Psoas muscle (tissue), 8 donors: Measurements from ENCODE around the gene KCNQ5. TPM values are rescaled to one million over a fixed set of nuclear protein-coding genes. Genes with fewer than 3 reads are reported as not detected.

Source experiments
- ATAC-seq, 4 donors: fragments of 200-7000 bp; cut with Tn5 transposase; one replicate each; pipeline ENCODE4 v1.9.1; 2020; ENCODE audit warnings: moderate library complexity in 3 of 4, mild to moderate bottlenecking in 2 of 4
- DNase-seq, 2 donors: peaks; one replicate each; pipeline ENCODE4 v3.0.0-alpha.2; 2020
- H3K27ac ChIP-seq: fragments of 200-600 bp; one replicate; pipeline ENCODE4 v1.8.0; 2022
- H3K27me3 ChIP-seq, 3 donors: fragments of 200-600 bp in 1 of 3; one replicate each; pipeline versions ENCODE4 v1.6.1 to v1.8.0; 2013 to 2022; ENCODE audit warnings: low read length in 2 of 3, mild to moderate bottlenecking in 2 of 3, moderate library complexity in 1 of 3; ENCODE audit not compliant: insufficient read depth in 3 of 3
- H3K36me3 ChIP-seq, 2 donors: fragments of 200-600 bp in 1 of 2; one replicate each; pipeline versions ENCODE4 v1.6.1 to v1.8.0; 2013 to 2022; ENCODE audit warnings: low read depth in 1 of 2, mild to moderate bottlenecking in 1 of 2, moderate library complexity in 1 of 2; ENCODE audit not compliant: insufficient read depth in 1 of 2
- H3K4me1 ChIP-seq: fragments of 200-600 bp; one replicate; pipeline ENCODE4 v1.8.0; 2022
- H3K4me3 ChIP-seq: fragments of 200-600 bp; one replicate; pipeline ENCODE4 v1.8.0; 2022; ENCODE audit warnings: mild to moderate bottlenecking
- H3K9me3 ChIP-seq: fragments of 200-600 bp; one replicate; pipeline ENCODE4 v1.8.0; 2022
- WGBS, 3 donors: extraction: QIAGEN DNeasy Blood & Tissue Kit; methylation state at CpG; one replicate each; pipeline versions ENCODE4 v1.1.6 to v1.1.7; 2013; 5-methylcytosine and 5-hydroxymethylcytosine counted together
- intact Hi-C, 2 donors: fragments of 100-400 bp; cut with DNase I; formaldehyde crosslinking; loops; one replicate each; pipeline versions ENCODE4 v1.11.0 to v1.14.2; 2022
- polyA plus RNA-seq, 3 donors: library from polyadenylated mRNA; stranded (reverse); fragments of 200-250 nt; gene quantifications; one replicate each; pipeline ENCODE4 v1.2.3, GENCODE V29; 2013
- total RNA-seq, 4 donors: library from RNA; stranded (reverse); fragmentation: NEBNext Ultra II Directional in 2 of 4; extraction: Animal tissue kit (Norgen Biotek cat#: 25700) in 2 of 4; gene quantifications; one replicate each; pipeline versions ENCODE4 v1.2.1 to v1.2.4, GENCODE V29; 2021 to 2023
- TF ChIP-seq, protein P1 (sequence below): fragments of 200-600 bp; IDR thresholded peaks from one replicate; pipeline ENCODE4 v1.8.0; 2022; ENCODE audit warnings: antibody characterized with exemption
- donor health status: healthy with polysubstance abuse.
- donor health status: DM: no; HTN: no; CAD: no; lungs with moderate emphysema.
- donor health status: Bipolar disorder and iron deficiency.
- donor health status: healthy.
- donor health status: DM: yes; HTN: yes; CAD: no.
- donor health status: DM: no; HTN: no; CAD: no.
- donor health status: DM: no; HTN: no; CAD: no.
- donor health status: DM: yes; HTN: yes; CAD: no.

Gene KCNQ5
- total and polyA plus RNA-seq, 7 donors: 4.4 to 90.7 (median 25.7) TPM

DNA sequence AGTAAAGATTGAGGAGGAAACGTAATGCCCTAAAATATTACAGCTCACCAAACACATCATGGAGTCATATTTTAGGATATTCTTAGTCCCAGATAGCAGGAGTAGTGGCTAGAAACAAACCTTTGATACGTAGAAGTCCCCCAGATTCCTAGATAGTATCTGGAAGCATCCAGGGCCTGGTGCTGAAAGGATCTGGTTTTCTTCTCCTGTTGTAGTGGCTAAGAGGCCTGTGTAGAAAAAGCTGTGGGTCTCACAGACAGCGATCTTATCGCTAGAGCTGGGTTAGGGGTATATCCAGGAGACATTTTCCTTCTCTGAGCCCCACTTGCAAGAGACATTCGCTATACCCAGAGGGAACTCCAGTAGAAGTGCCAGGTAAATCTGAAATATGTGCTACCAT, 139.9 kb downstream of the KCNQ5 start:
- DNase-seq (no peak), ATAC-seq (peak in 2 of 4 donors; percentile 34 to 38)
- 56 to 83% (median 64%) methylated on average over 5 of the region's 5 CpGs for WGBS, 3 donors
- H3K36me3 ChIP-seq: no peaks in the 10 kb centered on the region
- H3K27me3 ChIP-seq: no peaks in the 10 kb centered on the region
- no peaks in the 10 kb centered on the region for H3K9me3 ChIP-seq
- TF ChIP-seq, protein P1, sequence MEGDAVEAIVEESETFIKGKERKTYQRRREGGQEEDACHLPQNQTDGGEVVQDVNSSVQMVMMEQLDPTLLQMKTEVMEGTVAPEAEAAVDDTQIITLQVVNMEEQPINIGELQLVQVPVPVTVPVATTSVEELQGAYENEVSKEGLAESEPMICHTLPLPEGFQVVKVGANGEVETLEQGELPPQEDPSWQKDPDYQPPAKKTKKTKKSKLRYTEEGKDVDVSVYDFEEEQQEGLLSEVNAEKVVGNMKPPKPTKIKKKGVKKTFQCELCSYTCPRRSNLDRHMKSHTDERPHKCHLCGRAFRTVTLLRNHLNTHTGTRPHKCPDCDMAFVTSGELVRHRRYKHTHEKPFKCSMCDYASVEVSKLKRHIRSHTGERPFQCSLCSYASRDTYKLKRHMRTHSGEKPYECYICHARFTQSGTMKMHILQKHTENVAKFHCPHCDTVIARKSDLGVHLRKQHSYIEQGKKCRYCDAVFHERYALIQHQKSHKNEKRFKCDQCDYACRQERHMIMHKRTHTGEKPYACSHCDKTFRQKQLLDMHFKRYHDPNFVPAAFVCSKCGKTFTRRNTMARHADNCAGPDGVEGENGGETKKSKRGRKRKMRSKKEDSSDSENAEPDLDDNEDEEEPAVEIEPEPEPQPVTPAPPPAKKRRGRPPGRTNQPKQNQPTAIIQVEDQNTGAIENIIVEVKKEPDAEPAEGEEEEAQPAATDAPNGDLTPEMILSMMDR: no peak
- H3K4me1 ChIP-seq: peaks cover 50% of the 10 kb centered on the region
- intact Hi-C loops: no loop called here
- peak overlapping the region; percentile 26 for H3K27ac ChIP-seq
- peak overlapping the region; percentile 8 for H3K4me3 ChIP-seq

DNA sequence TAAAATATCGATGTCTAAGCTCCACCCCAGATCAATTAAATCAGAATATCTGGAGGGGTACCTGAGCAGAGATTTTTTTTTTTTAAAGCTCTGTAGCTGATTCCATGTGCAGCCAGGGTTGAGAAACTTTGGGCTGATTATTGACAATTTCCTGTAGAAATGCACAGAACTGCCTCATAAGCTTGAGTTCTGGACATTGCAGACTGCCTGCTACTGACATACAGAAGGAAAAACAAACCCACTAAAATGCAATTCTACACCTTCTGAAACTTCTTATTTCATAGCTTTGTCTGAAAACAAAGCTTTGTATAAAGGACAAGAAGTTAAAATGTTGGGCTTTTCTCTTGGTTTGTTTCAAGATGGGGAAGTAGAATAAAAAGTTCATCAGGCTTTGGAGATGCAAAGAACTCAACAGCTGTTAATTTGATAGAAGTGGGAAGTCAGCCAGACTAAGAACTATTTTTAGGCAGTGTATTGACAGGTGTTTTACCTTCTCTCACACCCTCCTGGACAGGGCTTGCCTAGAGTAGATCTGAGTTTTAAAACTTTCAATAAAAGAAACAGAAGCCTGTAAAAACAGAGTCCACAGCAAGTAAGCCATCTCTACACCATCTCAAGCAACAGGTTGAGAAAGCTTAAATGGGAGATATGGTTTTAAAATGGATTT, 147.7 kb downstream of the KCNQ5 start:
- ATAC-seq: peak; percentile 37 to 69 (median 60)
- intact Hi-C loops: no loop called here
- Histone ChIP-seq H3K27me3 (no peaks in the 10 kb centered on the region), H3K4me3 (no peak overlapping the region), H3K4me1 (peaks cover 16% of the 10 kb centered on the region), H3K27ac (no peak overlapping the region), H3K36me3 (no peaks in the 10 kb centered on the region), H3K9me3 (no peaks in the 10 kb centered on the region)
- WGBS, 3 donors: 81 to 86% (median 84%) methylated on average over 1 of the region's 1 CpG
- TF ChIP-seq, protein P1: no peak
- DNase-seq: no peak

- ATAC-seq: no peak
- intact Hi-C loops: no loop called here
Measured at GRCh38 chr6:72770959-72771358, 149.1 kb downstream of the KCNQ5 start.

GRCh38 chr6:72776456-72776855, 154.6 kb downstream of the KCNQ5 start:
- Histone ChIP-seq H3K27me3 (no peaks in the 10 kb centered on the region), H3K4me3 (no peak overlapping the region), H3K27ac (no peak overlapping the region), H3K4me1 (no peaks in the 10 kb centered on the region), H3K36me3 (no peaks in the 10 kb centered on the region), H3K9me3 (no peaks in the 10 kb centered on the region)
- DNase-seq: no peak
- ATAC-seq: no peak
- intact Hi-C loops: no loop called here
- WGBS, 3 donors: 60 to 95% (median 87%) methylated on average over 1 of the region's 1 CpG
- TF ChIP-seq, protein P1: no peak

More at GRCh38 chr6:72770959-72771358, 149.1 kb downstream of the KCNQ5 start:
- Histone ChIP-seq H3K9me3 (no peaks in the 10 kb centered on the region), H3K36me3 (no peaks in the 10 kb centered on the region), H3K4me3 (no peak overlapping the region), H3K27ac (no peak overlapping the region), H3K4me1 (peaks cover 16% of the 10 kb centered on the region), H3K27me3 (no peaks in the 10 kb centered on the region)
- TF ChIP-seq, protein P1: no peak
- 75 to 82% (median 78%) methylated on average over 3 of the region's 3 CpGs for WGBS, 3 donors
- DNase-seq: no peak

- H3K4me3 ChIP-seq: no peak overlapping the region
- ATAC-seq: no peak
- peaks cover 0 to 5% of the 10 kb centered on the region in 2 donors for H3K36me3 ChIP-seq
- intact Hi-C loops: no loop called here
- TF ChIP-seq, protein P1: no peak
- H3K27ac ChIP-seq: no peak overlapping the region
- no peaks in the 10 kb centered on the region for H3K27me3 ChIP-seq
- H3K9me3 ChIP-seq: no peaks in the 10 kb centered on the region
- DNase-seq: no peak
- peaks cover 11% of the 10 kb centered on the region for H3K4me1 ChIP-seq
Measured at GRCh38 chr6:72781624-72782023, 159.8 kb downstream of the KCNQ5 start.
